Gastroesophageal sphincter (tissue), 3 donors: ENCODE data around the gene MAP2K4.

Experiments used
- POLR2A ChIP-seq, 2 donors: fragments of 450-650 bp; IDR thresholded peaks; one replicate each; pipeline ENCODE4 v1.6.1; 2017; ENCODE audit warnings: antibody characterized with exemption in 2 of 2, mild to moderate bottlenecking in 2 of 2, moderate library complexity in 1 of 2
- TF ChIP-seq, protein P1 (sequence below), 4 experiments: fragments of 200-600 bp in 2 of 4; fragments of 450-650 bp in 2 of 4; sonication (generic) in 1 of 4; IDR thresholded peaks; one replicate each; pipeline ENCODE4 v1.5.1; 2017 to 2019; ENCODE audit warnings: antibody characterized with exemption in 4 of 4, mild to moderate bottlenecking in 2 of 4, moderate library complexity in 2 of 4

DNA sequence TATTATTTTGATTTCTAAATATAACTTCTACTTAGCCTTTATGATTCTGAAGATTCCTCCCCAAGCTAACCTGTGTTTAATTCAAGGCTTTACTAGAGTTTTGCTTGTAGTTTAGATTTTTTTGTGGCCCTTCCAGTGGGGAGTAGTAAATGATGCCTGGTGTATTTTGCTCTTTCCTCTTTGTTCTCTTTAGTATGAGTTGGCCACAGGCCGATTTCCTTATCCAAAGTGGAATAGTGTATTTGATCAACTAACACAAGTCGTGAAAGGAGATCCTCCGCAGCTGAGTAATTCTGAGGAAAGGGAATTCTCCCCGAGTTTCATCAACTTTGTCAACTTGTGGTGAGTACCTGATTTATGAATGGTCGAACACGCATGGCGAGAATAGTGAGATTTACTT is 108.3 kb downstream of the MAP2K4 start:
- TF ChIP-seq, protein P1, sequence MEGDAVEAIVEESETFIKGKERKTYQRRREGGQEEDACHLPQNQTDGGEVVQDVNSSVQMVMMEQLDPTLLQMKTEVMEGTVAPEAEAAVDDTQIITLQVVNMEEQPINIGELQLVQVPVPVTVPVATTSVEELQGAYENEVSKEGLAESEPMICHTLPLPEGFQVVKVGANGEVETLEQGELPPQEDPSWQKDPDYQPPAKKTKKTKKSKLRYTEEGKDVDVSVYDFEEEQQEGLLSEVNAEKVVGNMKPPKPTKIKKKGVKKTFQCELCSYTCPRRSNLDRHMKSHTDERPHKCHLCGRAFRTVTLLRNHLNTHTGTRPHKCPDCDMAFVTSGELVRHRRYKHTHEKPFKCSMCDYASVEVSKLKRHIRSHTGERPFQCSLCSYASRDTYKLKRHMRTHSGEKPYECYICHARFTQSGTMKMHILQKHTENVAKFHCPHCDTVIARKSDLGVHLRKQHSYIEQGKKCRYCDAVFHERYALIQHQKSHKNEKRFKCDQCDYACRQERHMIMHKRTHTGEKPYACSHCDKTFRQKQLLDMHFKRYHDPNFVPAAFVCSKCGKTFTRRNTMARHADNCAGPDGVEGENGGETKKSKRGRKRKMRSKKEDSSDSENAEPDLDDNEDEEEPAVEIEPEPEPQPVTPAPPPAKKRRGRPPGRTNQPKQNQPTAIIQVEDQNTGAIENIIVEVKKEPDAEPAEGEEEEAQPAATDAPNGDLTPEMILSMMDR (IDR thresholded peaks at IDR 0.05): no peak
- no peak for TF ChIP-seq POLR2A (IDR thresholded peaks at IDR 0.05)
